ENCODE data around the gene MED12L.

MED12L gene

GRCh38 chr3:151085227-151085888 is at the start of gene MED12L:
Gene MED12L, plus strand, starts transcription at chr3:151085664. Its CDS starts 1,263 bp downstream, at chr3:151086927.
- CTCF ChIA-PET: interaction anchor here (1.3 kb wide), 1 partner anchor 9 kb away, joined by 5 read pairs; no protein-coding TSS in a partner anchor
- POLR2A ChIA-PET: no interaction called here
- DNase-seq (ENCODE audit: extremely low spot score): peak; percentile 90
- no peak for TF ChIP-seq CTCF (IDR thresholded peaks at IDR 0.05; ENCODE audit: control extremely low read depth, extremely low read depth, low read depth, missing control alignments)

GRCh38 chr3:151037746-151038477 is 47.6 kb upstream of the MED12L start:
- TF ChIP-seq CTCF (IDR thresholded peaks at IDR 0.05; ENCODE audit: control extremely low read depth, extremely low read depth, low read depth, missing control alignments): no peak
- DNase-seq (ENCODE audit: extremely low spot score): no peak
- POLR2A ChIA-PET: no interaction called here
- CTCF ChIA-PET: interaction anchor here (1.1 kb wide), 1 partner anchor 9 kb away, joined by 3 read pairs; no protein-coding TSS in a partner anchor

DNA sequence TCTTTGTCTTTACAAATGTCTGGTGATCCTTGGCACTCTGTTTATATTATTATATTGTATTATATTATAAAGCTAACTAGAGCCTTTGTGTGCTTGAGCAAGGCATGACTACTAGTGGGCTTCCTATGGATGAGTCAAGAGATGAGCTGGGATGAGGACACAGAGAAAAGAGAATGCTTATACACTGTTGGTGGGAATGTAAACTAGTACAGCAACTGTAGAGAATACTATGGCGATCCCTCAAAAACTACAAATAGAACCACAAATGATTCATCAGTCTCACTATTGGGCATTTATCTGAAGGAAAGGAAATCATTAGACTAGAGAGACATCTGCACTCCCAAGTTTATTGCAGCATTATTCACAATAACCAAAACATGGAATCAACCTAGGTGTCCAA is 40.8 kb upstream of the MED12L start:
- CTCF ChIA-PET: interaction anchor here (2.4 kb wide), 1 partner anchor 9 kb away, joined by 6 read pairs; no protein-coding TSS in a partner anchor
- POLR2A ChIA-PET: no interaction called here
- DNase-seq (ENCODE audit: extremely low spot score): no peak
- TF ChIP-seq CTCF (IDR thresholded peaks at IDR 0.05; ENCODE audit: control extremely low read depth, extremely low read depth, low read depth, missing control alignments): no peak

DNA sequence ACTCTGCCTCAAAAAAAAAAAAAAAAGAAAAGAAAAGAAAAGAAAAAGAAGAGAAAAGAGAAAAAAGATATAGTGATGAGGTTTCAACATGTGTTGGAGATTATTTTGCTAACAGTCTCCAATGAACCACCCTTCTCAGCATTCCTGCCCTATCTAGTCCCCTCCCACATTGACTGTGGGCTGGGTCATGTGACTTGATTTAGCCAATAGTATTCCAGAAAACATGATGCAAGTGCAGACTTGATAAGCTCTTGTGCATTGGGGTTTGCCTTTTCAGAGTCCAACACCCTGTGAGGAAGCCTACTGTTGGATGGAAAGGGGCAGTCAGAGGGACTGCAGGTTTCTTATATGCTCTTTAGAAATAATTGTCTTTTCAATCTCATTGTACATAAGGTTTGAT is 37.8 kb upstream of the MED12L start:
- ChIA-PET POLR2A (no interaction called here), CTCF (interaction anchor here (1.3 kb wide), 1 partner anchor 11 kb away, joined by 3 read pairs; no protein-coding TSS in a partner anchor)
- TF ChIP-seq CTCF (IDR thresholded peaks at IDR 0.05; ENCODE audit: control extremely low read depth, extremely low read depth, low read depth, missing control alignments): no peak
- no peak for DNase-seq (ENCODE audit: extremely low spot score)

- no peak for TF ChIP-seq CTCF (IDR thresholded peaks at IDR 0.05; ENCODE audit: control extremely low read depth, extremely low read depth, low read depth, missing control alignments)
- no peak for DNase-seq (ENCODE audit: extremely low spot score)
- ChIA-PET CTCF (no interaction called here), POLR2A (no interaction called here)
Measured at GRCh38 chr3:151051533-151051932, 33.9 kb upstream of the MED12L start.

GRCh38 chr3:151052346-151052745 is 33.1 kb upstream of the MED12L start:
- POLR2A ChIA-PET: no interaction called here
- no peak for DNase-seq (ENCODE audit: extremely low spot score)
- CTCF ChIA-PET: no interaction called here
- TF ChIP-seq CTCF (IDR thresholded peaks at IDR 0.05; ENCODE audit: control extremely low read depth, extremely low read depth, low read depth, missing control alignments): no peak

Measured in GM10248 (cell line).